ENCODE data around the gene SVOPL.
"Not testable (repeated sequence)": the region's sequence is repeated elsewhere in the genome, so short reads cannot be mapped to it uniquely, and the experiment has no call there.

Gene SVOPL

GRCh38 chr7:138700857-138701536, at the start of gene SVOPL:
Gene SVOPL (minus strand): TSS chr7:138701362. CDS start chr7:138679045, 22,317 bp downstream.
- Mint-ChIP-seq H3K4me1 (no peaks in the 10 kb centered on the region), H3K36me3 (no peaks in the 10 kb centered on the region), H3K9me3 (no peaks in the 10 kb centered on the region), H3K27ac (no peak within 1 kb of the TSS), H3K4me3 (no peak within 1 kb of the TSS), H3K27me3 (no peaks in the 10 kb centered on the region)

GRCh38 chr7:138750473-138750872, 49.3 kb upstream of the SVOPL start:
- Mint-ChIP-seq H3K4me1 (peaks cover 53% of the 10 kb centered on the region), H3K36me3 (no peaks in the 10 kb centered on the region), H3K27me3 (no peaks in the 10 kb centered on the region), H3K4me3 (no peak overlapping the region), H3K27ac (no peak overlapping the region), H3K9me3 (no peaks in the 10 kb centered on the region)

- no peaks in the 10 kb centered on the region for H3K27me3 Mint-ChIP-seq
- H3K4me3 Mint-ChIP-seq: no peak overlapping the region
- peak overlapping the region; percentile 15 for H3K27ac Mint-ChIP-seq
- peaks cover 56% of the 10 kb centered on the region for H3K4me1 Mint-ChIP-seq
- no peaks in the 10 kb centered on the region for H3K36me3 Mint-ChIP-seq
- H3K9me3 Mint-ChIP-seq: no peaks in the 10 kb centered on the region
Observed at GRCh38 chr7:138749960-138750359, 48.8 kb upstream of the SVOPL start.

- H3K27ac Mint-ChIP-seq: no peak overlapping the region
- no peaks in the 10 kb centered on the region for H3K36me3 Mint-ChIP-seq
- H3K9me3 Mint-ChIP-seq: no peaks in the 10 kb centered on the region
- H3K4me3 Mint-ChIP-seq: no peak overlapping the region
- H3K4me1 Mint-ChIP-seq: peaks cover 53% of the 10 kb centered on the region
- no peaks in the 10 kb centered on the region for H3K27me3 Mint-ChIP-seq
Observed at GRCh38 chr7:138748666-138749065, 47.5 kb upstream of the SVOPL start.

- H3K4me1 Mint-ChIP-seq: peaks cover 27% of the 10 kb centered on the region
- no peaks in the 10 kb centered on the region for H3K9me3 Mint-ChIP-seq
Observed at GRCh38 chr7:138746073-138746472, 44.9 kb upstream of the SVOPL start.

GRCh38 chr7:138745189-138745588, 44.0 kb upstream of the SVOPL start:
- Mint-ChIP-seq H3K36me3 (no peaks in the 10 kb centered on the region), H3K27ac (no peak overlapping the region), H3K4me1 (peaks cover 19% of the 10 kb centered on the region), H3K27me3 (no peaks in the 10 kb centered on the region), H3K4me3 (no peak overlapping the region), H3K9me3 (no peaks in the 10 kb centered on the region)

More at GRCh38 chr7:138746073-138746472, 44.9 kb upstream of the SVOPL start:
- H3K27ac Mint-ChIP-seq: no peak overlapping the region
- H3K4me3 Mint-ChIP-seq: no peak overlapping the region
- H3K27me3 Mint-ChIP-seq: no peaks in the 10 kb centered on the region
- H3K36me3 Mint-ChIP-seq: no peaks in the 10 kb centered on the region

GRCh38 chr7:138741453-138741735, 40.2 kb upstream of the SVOPL start:
- Mint-ChIP-seq H3K4me1 (peaks cover 13% of the 10 kb centered on the region), H3K4me3 (no peak overlapping the region), H3K27me3 (no peaks in the 10 kb centered on the region), H3K27ac (no peak overlapping the region), H3K36me3 (no peaks in the 10 kb centered on the region), H3K9me3 (no peaks in the 10 kb centered on the region)

GRCh38 chr7:138739859-138740258, 38.7 kb upstream of the SVOPL start:
- H3K4me1 Mint-ChIP-seq: peaks cover 4% of the 10 kb centered on the region
- no peaks in the 10 kb centered on the region for H3K36me3 Mint-ChIP-seq
- no peak overlapping the region for H3K27ac Mint-ChIP-seq

GRCh38 chr7:138738551-138739335, 37.6 kb upstream of the SVOPL start:
- no peak overlapping the region for H3K27ac Mint-ChIP-seq
- H3K9me3 Mint-ChIP-seq: no peaks in the 10 kb centered on the region
- H3K27me3 Mint-ChIP-seq: no peaks in the 10 kb centered on the region
- H3K4me1 Mint-ChIP-seq: peaks cover 4% of the 10 kb centered on the region
- H3K36me3 Mint-ChIP-seq: no peaks in the 10 kb centered on the region
- no peak overlapping the region for H3K4me3 Mint-ChIP-seq

More at GRCh38 chr7:138739859-138740258, 38.7 kb upstream of the SVOPL start:
- Mint-ChIP-seq H3K4me3 (no peak overlapping the region), H3K9me3 (no peaks in the 10 kb centered on the region), H3K27me3 (no peaks in the 10 kb centered on the region)

- no peaks in the 10 kb centered on the region for H3K36me3 Mint-ChIP-seq
- H3K4me1 Mint-ChIP-seq: peaks cover 4% of the 10 kb centered on the region
Observed at GRCh38 chr7:138738114-138738513, 37.0 kb upstream of the SVOPL start.

GRCh38 chr7:138735399-138735798, 34.2 kb upstream of the SVOPL start:
- Mint-ChIP-seq H3K27ac (no peak overlapping the region), H3K9me3 (no peaks in the 10 kb centered on the region), H3K36me3 (no peaks in the 10 kb centered on the region), H3K27me3 (no peaks in the 10 kb centered on the region), H3K4me3 (no peak overlapping the region), H3K4me1 (peaks cover 4% of the 10 kb centered on the region)

More at GRCh38 chr7:138738114-138738513, 37.0 kb upstream of the SVOPL start:
- Mint-ChIP-seq H3K27ac (no peak overlapping the region), H3K27me3 (no peaks in the 10 kb centered on the region), H3K9me3 (no peaks in the 10 kb centered on the region), H3K4me3 (no peak overlapping the region)

- not testable (repeated sequence) for H3K4me1 Mint-ChIP-seq, H3K27ac Mint-ChIP-seq, H3K9me3 Mint-ChIP-seq, H3K27me3 Mint-ChIP-seq, H3K4me3 Mint-ChIP-seq, H3K36me3 Mint-ChIP-seq
Observed at GRCh38 chr7:138731733-138732132, 30.6 kb upstream of the SVOPL start.

GRCh38 chr7:138729444-138729843, 28.3 kb upstream of the SVOPL start:
- Mint-ChIP-seq H3K4me3 (no peak overlapping the region), H3K27me3 (no peaks in the 10 kb centered on the region), H3K4me1 (no peaks in the 10 kb centered on the region), H3K36me3 (no peaks in the 10 kb centered on the region), H3K27ac (no peak overlapping the region), H3K9me3 (no peaks in the 10 kb centered on the region)

- Mint-ChIP-seq H3K4me3 (no peak overlapping the region), H3K36me3 (no peaks in the 10 kb centered on the region), H3K9me3 (no peaks in the 10 kb centered on the region), H3K4me1 (no peaks in the 10 kb centered on the region), H3K27ac (no peak overlapping the region), H3K27me3 (no peaks in the 10 kb centered on the region)
Observed at GRCh38 chr7:138727336-138728099, 26.4 kb upstream of the SVOPL start.

GRCh38 chr7:138726288-138726687, 25.1 kb upstream of the SVOPL start:
- no peaks in the 10 kb centered on the region for H3K36me3 Mint-ChIP-seq
- no peaks in the 10 kb centered on the region for H3K9me3 Mint-ChIP-seq
- H3K27me3 Mint-ChIP-seq: no peaks in the 10 kb centered on the region
- no peaks in the 10 kb centered on the region for H3K4me1 Mint-ChIP-seq
- no peak overlapping the region for H3K4me3 Mint-ChIP-seq
- H3K27ac Mint-ChIP-seq: no peak overlapping the region

GRCh38 chr7:138720286-138720685, 19.1 kb upstream of the SVOPL start:
- H3K36me3 Mint-ChIP-seq: no peaks in the 10 kb centered on the region
- H3K4me3 Mint-ChIP-seq: no peak overlapping the region
- no peaks in the 10 kb centered on the region for H3K9me3 Mint-ChIP-seq
- peaks cover 24% of the 10 kb centered on the region for H3K4me1 Mint-ChIP-seq
- no peaks in the 10 kb centered on the region for H3K27me3 Mint-ChIP-seq
- no peak overlapping the region for H3K27ac Mint-ChIP-seq
